UCSD-AML1 (cell line): ENCODE data around the gene MACROH2A1.

Experiments
- DNase-seq: peaks from one replicate; lab custom pipeline; 2025; ENCODE audit not compliant: unreplicated experiment; lab: John Stamatoyannopoulos, UW

MACROH2A1 gene

GRCh38 chr5:135398160-135398854 lies 724 bp downstream of the MACROH2A1 start:
- peak; percentile 54 for DNase-seq

- DNase-seq, result no peak
These were observed 1.9 kb downstream of the MACROH2A1 start for GRCh38 chr5:135397084-135397483.

GRCh38 chr5:135396459-135397055 lies 2.5 kb downstream of the MACROH2A1 start:
- no peak for DNase-seq

GRCh38 chr5:135395866-135396265 lies 3.2 kb downstream of the MACROH2A1 start:
- no peak for DNase-seq

GRCh38 chr5:135395451-135395850 lies 3.6 kb downstream of the MACROH2A1 start:
- DNase-seq, result no peak

- no peak for DNase-seq
These were observed 4.9 kb downstream of the MACROH2A1 start for GRCh38 chr5:135394095-135394494.

GRCh38 chr5:135393691-135394090 lies 5.3 kb downstream of the MACROH2A1 start:
- no peak for DNase-seq

GRCh38 chr5:135393229-135393628 lies 5.8 kb downstream of the MACROH2A1 start:
- DNase-seq, result no peak

GRCh38 chr5:135392256-135392655 lies 6.8 kb downstream of the MACROH2A1 start:
- no peak for DNase-seq

- DNase-seq, result no peak
These were observed 7.2 kb downstream of the MACROH2A1 start for GRCh38 chr5:135391869-135392255.

GRCh38 chr5:135391116-135391868 lies 7.7 kb downstream of the MACROH2A1 start:
- DNase-seq, result no peak

GRCh38 chr5:135388860-135389435 lies 10.1 kb downstream of the MACROH2A1 start:
- DNase-seq, result no peak

GRCh38 chr5:135387629-135387960 lies 11.4 kb downstream of the MACROH2A1 start:
- no peak for DNase-seq

GRCh38 chr5:135386886-135387628 lies 12.0 kb downstream of the MACROH2A1 start:
- no peak for DNase-seq

GRCh38 chr5:135386096-135386495 lies 12.9 kb downstream of the MACROH2A1 start:
- no peak for DNase-seq

- DNase-seq, result no peak
These were observed 13.5 kb downstream of the MACROH2A1 start for GRCh38 chr5:135385576-135385975.

- DNase-seq, result no peak
These were observed 14.1 kb downstream of the MACROH2A1 start for GRCh38 chr5:135384898-135385297.

GRCh38 chr5:135383803-135384495 lies 15.1 kb downstream of the MACROH2A1 start:
- no peak for DNase-seq

- no peak for DNase-seq
These were observed 16.1 kb downstream of the MACROH2A1 start for GRCh38 chr5:135382981-135383380.

GRCh38 chr5:135382106-135382790 lies 16.8 kb downstream of the MACROH2A1 start:
- DNase-seq, result no peak
